HEK293T (cell line): ENCODE results near the gene MRPS34.

Experiments used
- CTCF ChIA-PET: fragments of 350-600 bp; formaldehyde crosslinking; extraction: SDS; loops from one replicate; lab custom pipeline; 2021; ENCODE audit warnings: antibody characterized with exemption, inconsistent platforms; lab: Yijun Ruan, JAX
- POLR2A ChIA-PET: fragments of 350-600 bp; formaldehyde crosslinking; extraction: SDS; loops from one replicate; lab custom pipeline; 2020; ENCODE audit warnings: antibody characterized with exemption, inconsistent platforms; lab: Yijun Ruan, JAX
- DNase-seq: peaks from one replicate; pipeline ENCODE4 v3.0.0; 2012; ENCODE audit warnings: mixed read lengths; ENCODE audit errors: extremely low spot score
- ARNT ChIP-seq: fragments of 450-650 bp; IDR thresholded peaks from 2 replicates; pipeline ENCODE4 v1.6.1; 2017; ENCODE audit warnings: mild to moderate bottlenecking
- BHLHE40 ChIP-seq: fragments of 450-650 bp; IDR thresholded peaks from 2 replicates; pipeline ENCODE4 v1.6.1; 2016; ENCODE audit warnings: mild to moderate bottlenecking, moderate library complexity, borderline replicate concordance
- CTBP1 ChIP-seq: fragments of 450-650 bp; IDR thresholded peaks from 2 replicates; pipeline ENCODE4 v1.6.1; 2016; ENCODE audit warnings: borderline replicate concordance
- ELF4 ChIP-seq: fragments of 450-650 bp; IDR thresholded peaks from 2 replicates; pipeline ENCODE4 v1.6.1; 2017; ENCODE audit warnings: antibody characterized with exemption
- FOXA1 ChIP-seq: fragments of 450-650 bp; IDR thresholded peaks from 2 replicates; pipeline ENCODE4 v1.6.1; 2016; ENCODE audit warnings: mild to moderate bottlenecking
- FOXK2 ChIP-seq: fragments of 450-650 bp; IDR thresholded peaks from 2 replicates; pipeline ENCODE4 v1.6.1; 2016; ENCODE audit warnings: mild to moderate bottlenecking
- FOXM1 ChIP-seq: fragments of 450-650 bp; IDR thresholded peaks from 2 replicates; pipeline ENCODE4 v1.6.1; 2017; ENCODE audit warnings: mild to moderate bottlenecking, borderline replicate concordance
- HDGF ChIP-seq: fragments of 450-650 bp; IDR thresholded peaks from 2 replicates; pipeline ENCODE4 v1.6.1; 2017; ENCODE audit warnings: antibody characterized with exemption, borderline replicate concordance
- L3MBTL2 ChIP-seq: fragments of 450-650 bp; conservative IDR thresholded peaks from 2 replicates; pipeline ENCODE4 v1.6.1; 2016; ENCODE audit warnings: mild to moderate bottlenecking
- LEF1 ChIP-seq: fragments of 450-650 bp; IDR thresholded peaks from 2 replicates; pipeline ENCODE4 v1.6.1; 2017; ENCODE audit warnings: mild to moderate bottlenecking, borderline replicate concordance
- NFRKB ChIP-seq: fragments of 450-650 bp; IDR thresholded peaks from 2 replicates; pipeline ENCODE4 v1.6.1; 2016; ENCODE audit warnings: mild to moderate bottlenecking, moderate library complexity
- PKNOX1 ChIP-seq: fragments of 450-650 bp; IDR thresholded peaks from 2 replicates; pipeline ENCODE4 v1.6.1; 2016
- SP1 ChIP-seq: fragments of 450-650 bp; IDR thresholded peaks from 2 replicates; pipeline ENCODE4 v1.6.1; 2017
- SUZ12 ChIP-seq: fragments of 450-650 bp; IDR thresholded peaks from 2 replicates; pipeline ENCODE4 v1.6.1; 2016; ENCODE audit warnings: mild to moderate bottlenecking
- TARDBP ChIP-seq: fragments of 450-650 bp; IDR thresholded peaks from 2 replicates; pipeline ENCODE4 v1.6.1; 2016
- ZNF384 ChIP-seq: fragments of 450-650 bp; IDR thresholded peaks from 2 replicates; pipeline ENCODE4 v1.6.1; 2016

Gene MRPS34

GRCh38 chr16:1732071-1732470 is 40.9 kb downstream of the MRPS34 start:
- DNase-seq: no peak
- no peak for TF ChIP-seq HDGF
- TF ChIP-seq ARNT: no peak
- no peak for TF ChIP-seq TARDBP
- CTCF ChIA-PET: no interaction called here
- POLR2A ChIA-PET: interaction anchor here (1.3 kb wide), 1 partner anchor 120 kb away, joined by 3 read pairs; the partner anchor contains the start of genes CRAMP1 and IFT140

GRCh38 chr16:1731603-1732002 is 41.3 kb downstream of the MRPS34 start:
- ChIA-PET POLR2A (no interaction called here), CTCF (no interaction called here)
- TF ChIP-seq ZNF384 (no peak), FOXA1 (no peak), TARDBP (no peak), CTBP1 (no peak), SP1 (no peak), FOXM1 (no peak), BHLHE40 (no peak), ARNT (no peak), L3MBTL2 (no peak), FOXK2 (no peak), ELF4 (no peak), LEF1 (no peak), NFRKB (no peak), PKNOX1 (no peak), HDGF (no peak), SUZ12 (no peak)
- DNase-seq: no peak

- CTCF ChIA-PET: no interaction called here
- POLR2A ChIA-PET: no interaction called here
- no peak for TF ChIP-seq BHLHE40
- TF ChIP-seq FOXK2: no peak
- no peak for TF ChIP-seq PKNOX1
- no peak for TF ChIP-seq CTBP1
- no peak for TF ChIP-seq ZNF384
- TF ChIP-seq FOXM1: no peak
- no peak for TF ChIP-seq TARDBP
- no peak for TF ChIP-seq SP1
- TF ChIP-seq ARNT: no peak
- TF ChIP-seq SUZ12: no peak
- no peak for TF ChIP-seq HDGF
- TF ChIP-seq NFRKB: no peak
- no peak for TF ChIP-seq L3MBTL2
- no peak for TF ChIP-seq ELF4
- TF ChIP-seq LEF1: no peak
- TF ChIP-seq FOXA1: no peak
- no peak for DNase-seq
Measured at GRCh38 chr16:1731073-1731472, 41.9 kb downstream of the MRPS34 start.

- ChIA-PET CTCF (no interaction called here), POLR2A (no interaction called here)
- no peak for TF ChIP-seq NFRKB
- TF ChIP-seq ARNT: no peak
- TF ChIP-seq TARDBP: no peak
- no peak for TF ChIP-seq L3MBTL2
- no peak for TF ChIP-seq FOXA1
- no peak for TF ChIP-seq LEF1
- no peak for TF ChIP-seq FOXM1
- TF ChIP-seq SP1: no peak
- TF ChIP-seq ZNF384: no peak
- no peak for TF ChIP-seq SUZ12
- TF ChIP-seq HDGF: no peak
- TF ChIP-seq PKNOX1: no peak
- TF ChIP-seq ELF4: no peak
- TF ChIP-seq CTBP1: no peak
- no peak for TF ChIP-seq FOXK2
- no peak for TF ChIP-seq BHLHE40
- DNase-seq: no peak
Measured at GRCh38 chr16:1729445-1729844, 43.5 kb downstream of the MRPS34 start.

GRCh38 chr16:1729026-1729425 is 43.9 kb downstream of the MRPS34 start:
- CTCF ChIA-PET: no interaction called here
- TF ChIP-seq CTBP1 (no peak), FOXA1 (no peak), BHLHE40 (no peak), L3MBTL2 (no peak), PKNOX1 (no peak), LEF1 (no peak), ARNT (no peak)
- POLR2A ChIA-PET: no interaction called here

More at GRCh38 chr16:1729026-1729425, 43.9 kb downstream of the MRPS34 start:
- DNase-seq: no peak
